Lower leg skin (tissue), 4 donors: Measurements from ENCODE around the gene DUSP8. TPM values are rescaled to one million over a fixed set of nuclear protein-coding genes. Genes with fewer than 3 reads are reported as not detected.
"Not testable (repeated sequence)": the region's sequence is repeated elsewhere in the genome, so short reads cannot be mapped to it uniquely, and the experiment has no call there.

Experiments
- DNase-seq, 2 donors: peaks; one replicate each; pipeline ENCODE4 v3.0.0-alpha.2; 2019; ENCODE audit warnings: low spot score in 2 of 2
- H3K4me3 ChIP-seq: fragments of 200-600 bp; sonication (generic); 2 replicates; pipeline ENCODE4 v1.5.1; 2017; ENCODE audit warnings: mild to moderate bottlenecking, low read depth; ENCODE audit not compliant: poor library complexity, severe bottlenecking
- CTCF ChIP-seq, 3 donors: fragments of 450-650 bp; IDR thresholded peaks; one replicate each; pipeline ENCODE4 v1.5.1; 2016; ENCODE audit warnings: antibody characterized with exemption in 3 of 3, mild to moderate bottlenecking in 3 of 3, moderate library complexity in 2 of 3
- POLR2A ChIP-seq, 2 donors: fragments of 450-650 bp; IDR thresholded peaks; one replicate each; pipeline ENCODE4 v1.6.1; 2016 to 2017; ENCODE audit warnings: antibody characterized with exemption in 2 of 2, mild to moderate bottlenecking in 1 of 2, moderate library complexity in 1 of 2
- WGBS, 2 donors: methylation state at CpG; one replicate each; pipeline ENCODE4 v1.1.5; 2018; 5-methylcytosine and 5-hydroxymethylcytosine counted together
- intact Hi-C: fragments of 100-400 bp; cut with DNase I; formaldehyde crosslinking; loops from one replicate; pipeline ENCODE4 v1.15.0; 2023; ENCODE audit warnings: low total_unique reads
- total RNA-seq, 4 donors: library from RNA; depleted of rRNA; stranded (reverse); fragments of >200 nt; gene quantifications; one replicate each; pipeline ENCODE4 v1.1.0, GENCODE V29; 2016

DUSP8 gene, protein sequence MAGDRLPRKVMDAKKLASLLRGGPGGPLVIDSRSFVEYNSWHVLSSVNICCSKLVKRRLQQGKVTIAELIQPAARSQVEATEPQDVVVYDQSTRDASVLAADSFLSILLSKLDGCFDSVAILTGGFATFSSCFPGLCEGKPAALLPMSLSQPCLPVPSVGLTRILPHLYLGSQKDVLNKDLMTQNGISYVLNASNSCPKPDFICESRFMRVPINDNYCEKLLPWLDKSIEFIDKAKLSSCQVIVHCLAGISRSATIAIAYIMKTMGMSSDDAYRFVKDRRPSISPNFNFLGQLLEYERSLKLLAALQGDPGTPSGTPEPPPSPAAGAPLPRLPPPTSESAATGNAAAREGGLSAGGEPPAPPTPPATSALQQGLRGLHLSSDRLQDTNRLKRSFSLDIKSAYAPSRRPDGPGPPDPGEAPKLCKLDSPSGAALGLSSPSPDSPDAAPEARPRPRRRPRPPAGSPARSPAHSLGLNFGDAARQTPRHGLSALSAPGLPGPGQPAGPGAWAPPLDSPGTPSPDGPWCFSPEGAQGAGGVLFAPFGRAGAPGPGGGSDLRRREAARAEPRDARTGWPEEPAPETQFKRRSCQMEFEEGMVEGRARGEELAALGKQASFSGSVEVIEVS
- 10 to 100 TPM in 1 of 4 donors, 1 to 10 TPM in 3; 4.0 to 11.6 (median 5.9) TPM for total RNA-seq

DNA sequence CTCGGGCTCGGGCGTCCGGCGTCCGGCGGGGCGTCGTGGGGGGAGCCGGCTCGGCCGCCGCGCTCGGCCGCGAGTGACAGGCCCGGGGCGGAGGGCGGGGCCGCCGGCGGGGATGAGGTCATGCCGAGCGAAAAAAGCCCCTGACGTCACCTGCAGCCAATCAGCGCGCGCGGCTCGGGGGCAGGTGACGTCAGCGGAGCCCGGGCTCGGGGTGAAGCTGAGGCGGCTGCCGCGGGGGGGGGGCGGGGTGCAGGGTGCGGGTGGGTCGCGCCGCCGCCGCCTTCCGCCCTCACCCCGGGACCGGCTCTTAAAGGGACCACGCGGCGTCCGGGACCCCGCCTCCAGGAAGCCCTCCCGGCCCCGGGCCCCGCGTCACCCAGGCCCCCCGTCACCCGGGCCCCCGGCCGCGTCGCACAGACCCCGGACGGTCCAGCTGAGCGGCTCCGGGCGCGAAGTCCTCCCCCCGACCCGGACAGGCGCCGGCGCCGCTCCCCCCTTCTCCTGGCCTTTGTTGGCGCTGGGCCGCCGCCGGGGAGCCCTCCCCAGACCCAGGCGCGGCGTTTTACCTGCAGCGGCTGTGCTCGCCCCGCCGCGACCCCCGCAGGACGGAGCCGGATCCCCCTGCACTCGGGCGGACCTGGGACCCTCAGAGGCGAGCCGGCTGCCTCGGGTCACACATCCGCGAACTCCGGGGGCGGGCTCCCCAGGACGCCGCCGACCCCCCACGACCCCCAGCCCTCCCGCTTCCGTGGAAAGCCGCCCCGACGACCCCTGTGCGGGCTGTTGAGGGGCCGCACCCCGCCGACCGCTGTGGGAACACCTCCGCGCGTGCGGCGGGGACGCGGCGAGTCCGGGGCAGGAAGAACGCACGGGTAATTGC, at the start of gene DUSP8:
DUSP8 (minus strand) TSS at position 75 of the 880 bp plus-strand sequence. CDS start 6,445 bp downstream, outside the sequence.
- intact Hi-C loops = no loop called here

GRCh38 chr11:1619449-1619848, 47.4 kb upstream of the DUSP8 start:
- no peak for DNase-seq
- TF ChIP-seq CTCF (IDR thresholded peaks at IDR 0.05) (no peak), POLR2A (IDR thresholded peaks at IDR 0.05) (no peak)
- intact Hi-C loops = no loop called here
- 50 to 55% methylated on average over 10 of the region's 10 CpGs for WGBS, 2 donors
- no peak overlapping the region for H3K4me3 ChIP-seq

More for the DNA sequence above, at the start of gene DUSP8:
- peak; percentile 76 to 98 for DNase-seq
- H3K4me3 ChIP-seq = peak within 1 kb of the TSS; percentile 33
- no peak for TF ChIP-seq POLR2A (IDR thresholded peaks at IDR 0.05)
- no peak for TF ChIP-seq CTCF (IDR thresholded peaks at IDR 0.05)
- 0 to 2% methylated on average over 9 to 52 of the region's 124 CpGs for WGBS, 2 donors

DNA sequence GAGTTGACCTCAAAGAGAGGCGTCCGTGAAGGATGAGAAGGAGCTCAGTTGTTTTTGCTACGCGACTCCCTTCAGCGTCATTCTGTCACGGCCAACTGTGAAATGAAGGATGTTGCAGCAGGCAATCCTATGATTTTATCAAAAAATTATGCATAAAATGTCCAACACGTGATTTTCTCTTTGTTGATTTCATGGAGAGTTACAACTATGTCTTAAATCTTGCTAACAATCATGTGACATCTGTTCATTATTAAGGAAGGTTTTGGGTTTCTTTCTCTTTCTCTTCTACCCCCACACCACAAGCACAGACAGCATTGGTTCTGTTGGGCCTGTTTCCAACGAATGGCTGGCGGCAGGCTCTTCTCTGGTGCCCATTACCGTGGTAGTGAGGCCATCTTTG, 46.2 kb upstream of the DUSP8 start:
- no peak for TF ChIP-seq POLR2A (IDR thresholded peaks at IDR 0.05)
- no peak for TF ChIP-seq CTCF (IDR thresholded peaks at IDR 0.05)
- H3K4me3 ChIP-seq = no peak overlapping the region
- 43 to 70% methylated on average over 10 of the region's 10 CpGs for WGBS, 2 donors
- intact Hi-C loops = no loop called here
- no peak for DNase-seq

DNA sequence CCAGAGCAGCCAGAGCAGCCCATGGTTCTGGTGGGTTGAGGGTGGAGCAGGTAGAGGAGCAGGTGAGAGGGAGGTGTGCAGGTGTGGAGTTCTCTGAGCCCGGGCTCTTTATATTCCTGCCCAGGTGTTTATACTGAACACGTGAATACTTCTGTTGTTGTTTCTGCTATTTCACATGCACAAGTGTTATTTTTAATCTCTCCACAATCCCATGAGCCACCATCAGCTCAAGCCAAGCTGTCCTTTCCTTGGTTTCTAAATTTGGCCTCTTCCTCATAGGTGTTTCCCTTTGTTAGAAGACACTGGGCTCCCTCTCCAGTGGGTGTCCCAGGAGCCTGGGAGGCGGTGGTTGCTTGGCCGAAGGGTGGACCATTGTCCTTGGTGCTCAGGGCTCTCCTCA, 36.3 kb upstream of the DUSP8 start, which contains the start of gene KRTAP5-3:
KRTAP5-3 (minus strand) TSS at position 101 of the 400 bp plus-strand sequence; CDS start at position 23, 78 bp downstream.
- 62 to 71% methylated on average over 4 of the region's 4 CpGs for WGBS, 2 donors
- intact Hi-C loops = no loop called here

GRCh38 chr11:1607901-1608300, 35.8 kb upstream of the DUSP8 start:
- intact Hi-C loops, H3K4me3 ChIP-seq, DNase-seq: not testable (repeated sequence)
- WGBS, 2 donors = 24 to 54% methylated on average over 3 to 4 of the region's 5 CpGs

More for the DNA sequence above, 36.3 kb upstream of the DUSP8 start, which contains the start of gene KRTAP5-3:
- TF ChIP-seq CTCF (IDR thresholded peaks at IDR 0.05) = no peak
- TF ChIP-seq POLR2A (IDR thresholded peaks at IDR 0.05) = no peak
- DNase-seq = no peak
- H3K4me3 ChIP-seq = no peak within 1 kb of the TSS

DNA sequence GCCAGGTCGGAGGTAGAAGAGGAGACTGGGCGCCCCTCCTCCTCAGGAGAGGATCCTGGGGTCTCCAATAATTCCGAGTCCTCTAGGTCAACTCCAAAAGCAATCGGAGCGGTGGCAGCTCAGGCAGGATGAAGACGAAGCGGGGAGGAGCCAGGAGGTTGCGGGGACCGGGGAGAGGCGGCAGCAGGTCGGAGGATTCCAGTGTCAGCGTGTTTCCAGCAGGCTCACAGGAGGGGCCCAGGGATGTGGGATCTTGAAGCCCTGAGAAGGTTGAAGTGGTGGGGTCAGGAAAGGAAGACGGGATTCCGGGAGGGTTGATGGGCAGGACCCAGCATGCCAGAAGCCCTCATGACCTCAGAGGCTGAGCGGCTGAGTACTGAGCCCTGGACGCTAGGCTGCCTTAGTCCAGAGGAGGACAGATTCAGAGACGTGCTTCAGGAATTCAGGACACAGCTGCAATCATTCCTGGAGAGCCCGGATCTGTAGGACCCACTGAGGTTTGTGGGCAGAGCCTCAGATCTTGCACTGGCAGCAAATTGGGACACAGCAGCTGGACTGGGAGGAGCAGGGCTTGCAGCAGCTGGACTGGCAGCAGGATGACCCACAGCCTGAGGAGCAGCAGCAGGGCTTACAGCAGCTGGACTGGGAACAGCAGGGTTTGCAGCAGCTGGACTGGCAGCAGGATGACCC, 35.2 kb upstream of the DUSP8 start:
- H3K4me3 ChIP-seq, intact Hi-C loops, DNase-seq: not testable (repeated sequence)
- 33 to 40% methylated on average over 18 of the region's 18 CpGs for WGBS, 2 donors

DNA sequence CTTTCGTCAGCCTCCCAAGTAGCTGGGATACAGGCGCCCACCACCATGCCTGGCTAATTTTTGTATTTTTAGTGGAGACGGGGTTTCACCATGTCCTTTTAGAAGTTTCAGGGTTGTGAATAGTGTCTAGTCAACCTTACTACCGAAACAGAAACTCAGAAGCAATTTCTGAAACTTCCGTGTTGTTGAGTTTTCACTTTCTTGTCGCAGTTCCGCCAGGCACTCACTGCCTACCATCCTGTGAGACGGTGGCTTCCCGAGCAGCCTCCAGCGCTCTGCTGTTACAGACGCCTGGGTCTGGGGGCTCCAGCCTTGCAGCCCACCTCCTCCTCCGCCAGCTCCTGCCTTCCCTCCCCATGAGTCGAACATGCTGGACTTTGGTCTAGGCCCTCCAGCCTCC, 33.9 kb upstream of the DUSP8 start:
- DNase-seq, intact Hi-C loops, H3K4me3 ChIP-seq: not testable (repeated sequence)
- WGBS, 2 donors = 86% methylated on average over 13 of the region's 13 CpGs
